Mesenteric fat pad (tissue), 1 donor: ENCODE results near the gene BMPER. TPM values are rescaled to one million over a fixed set of nuclear protein-coding genes. Genes with fewer than 3 reads are reported as not detected.
"Not testable (repeated sequence)": the region's sequence is repeated elsewhere in the genome, so short reads cannot be mapped to it uniquely, and the experiment has no call there.

ENCODE experiments used
- DNase-seq: peaks from one replicate; pipeline ENCODE4 v3.0.0-alpha.2; 2020; ENCODE audit warnings: low spot score
- total RNA-seq: library from RNA; stranded (reverse); fragmentation: NEBNext Ultra II Directional; extraction: Animal tissue kit (Norgen Biotek cat#: 25700); gene quantifications from one replicate; pipeline ENCODE4 v1.2.1, GENCODE V29; 2021
- donor health status: DM: yes; HTN: yes; CAD: no.

Gene BMPER
- total RNA-seq, 1 donor from 2014 or later, result 4.6 TPM

DNA sequence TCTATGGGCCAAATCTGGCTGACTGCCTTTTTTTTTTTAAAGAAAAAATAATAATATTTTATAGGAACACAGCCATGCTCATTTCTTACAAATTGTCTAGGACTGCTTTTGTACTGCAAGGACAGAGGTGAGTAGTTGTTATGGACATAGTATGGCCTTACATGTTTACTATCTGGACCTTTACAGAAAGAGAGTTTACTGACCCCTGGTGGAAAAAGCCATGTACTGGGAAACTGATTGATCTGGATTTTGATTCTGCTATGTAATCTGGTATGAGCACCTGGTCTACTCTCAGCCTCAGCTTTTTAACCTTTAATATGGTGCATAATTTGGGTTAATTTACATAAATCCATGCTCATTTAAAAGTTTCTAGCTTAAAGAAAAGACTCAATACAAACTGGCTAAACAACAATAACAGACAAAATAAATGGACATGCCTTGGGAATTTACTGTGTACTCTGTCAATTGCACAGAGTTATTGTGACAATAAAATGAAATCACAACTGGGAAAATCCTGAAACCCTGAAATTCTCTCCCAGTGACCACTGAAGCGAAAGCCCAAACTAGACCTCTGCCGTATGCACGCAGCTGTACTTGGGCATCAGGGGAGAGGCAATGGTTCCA, 260.7 kb downstream of the BMPER start:
- DNase-seq, result no peak

DNA sequence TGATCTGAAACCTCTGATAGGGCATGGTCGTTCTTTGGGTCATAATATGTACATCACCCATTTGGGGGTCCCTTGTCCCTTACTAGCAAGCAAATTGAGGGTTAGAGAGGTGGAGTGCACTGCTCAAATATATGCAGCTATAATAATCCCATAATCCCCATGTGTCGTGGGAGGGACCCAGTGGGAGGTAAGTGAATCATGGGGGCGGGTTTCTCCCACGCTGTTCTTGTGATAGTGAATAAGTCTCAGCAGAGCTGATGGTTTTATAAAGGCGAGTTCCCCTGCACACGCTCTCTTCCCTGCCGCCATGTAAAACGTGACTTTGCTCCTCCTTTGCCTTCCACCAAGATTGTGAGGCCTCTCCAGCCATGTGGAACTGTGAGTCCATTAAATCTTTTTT, 262.7 kb downstream of the BMPER start:
- no peak for DNase-seq

DNA sequence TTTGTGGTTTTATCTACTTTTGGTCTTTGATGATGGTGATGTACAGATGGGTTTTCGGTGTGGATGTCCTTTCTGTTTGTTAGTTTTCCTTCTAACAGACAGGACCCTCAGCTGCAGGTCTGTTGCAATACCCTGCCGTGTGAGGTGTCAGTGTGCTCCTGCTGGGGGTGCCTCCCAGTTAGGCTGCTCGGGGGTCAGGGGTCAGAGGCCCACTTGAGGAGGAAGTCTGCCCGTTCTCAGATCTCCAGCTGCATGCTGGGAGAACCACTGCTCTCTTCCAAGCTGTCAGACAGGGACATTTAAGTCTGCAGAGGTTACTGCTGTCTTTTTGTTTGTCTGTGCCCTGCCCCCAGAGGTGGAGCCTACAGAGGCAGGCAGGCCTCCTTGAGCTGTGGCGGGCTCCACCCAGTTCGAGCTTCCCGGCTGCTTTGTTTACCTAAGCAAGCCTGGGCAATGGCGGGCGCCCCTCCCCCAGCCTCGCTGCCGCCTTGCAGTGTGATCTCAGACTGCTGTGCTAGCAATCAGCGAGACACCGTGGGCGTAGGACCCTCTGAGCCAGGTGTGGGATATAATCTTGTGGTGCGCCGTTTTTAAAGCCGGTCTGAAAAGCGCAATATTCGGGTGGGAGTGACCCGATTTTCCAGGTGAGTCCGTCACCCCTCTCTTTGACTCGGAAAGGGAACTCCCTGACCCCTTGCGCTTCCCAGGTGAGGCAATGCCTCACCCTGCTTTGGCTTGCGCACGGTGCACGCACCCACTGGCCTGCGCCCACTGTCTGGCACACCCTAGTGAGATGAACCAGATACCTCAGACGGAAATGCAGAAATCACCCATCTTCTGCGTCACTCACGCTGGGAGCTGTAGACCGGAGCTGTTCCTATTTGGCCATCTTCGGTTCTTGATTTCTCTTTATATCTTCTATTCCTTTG, 269.6 kb downstream of the BMPER start:
- DNase-seq, result not testable (repeated sequence)

DNA sequence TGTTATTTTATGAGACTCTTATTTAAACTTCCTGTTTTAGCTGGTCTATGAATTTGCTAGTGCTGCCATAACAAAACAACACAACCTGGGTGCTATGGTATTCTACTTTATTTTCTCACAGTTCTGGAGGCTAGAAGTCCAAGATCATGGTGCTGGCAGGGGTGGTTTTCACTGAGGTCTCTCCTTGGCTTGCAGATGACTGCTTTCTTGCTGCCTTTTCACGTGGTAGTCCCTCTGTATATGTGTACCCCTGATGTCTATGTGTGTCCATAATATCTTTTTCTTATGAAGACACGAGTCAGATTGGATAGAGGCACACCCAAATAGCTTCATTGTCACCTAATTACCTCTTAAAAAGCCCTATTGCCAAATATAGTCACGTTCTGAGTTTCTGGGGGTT, 270.5 kb downstream of the BMPER start:
- no peak for DNase-seq

DNA sequence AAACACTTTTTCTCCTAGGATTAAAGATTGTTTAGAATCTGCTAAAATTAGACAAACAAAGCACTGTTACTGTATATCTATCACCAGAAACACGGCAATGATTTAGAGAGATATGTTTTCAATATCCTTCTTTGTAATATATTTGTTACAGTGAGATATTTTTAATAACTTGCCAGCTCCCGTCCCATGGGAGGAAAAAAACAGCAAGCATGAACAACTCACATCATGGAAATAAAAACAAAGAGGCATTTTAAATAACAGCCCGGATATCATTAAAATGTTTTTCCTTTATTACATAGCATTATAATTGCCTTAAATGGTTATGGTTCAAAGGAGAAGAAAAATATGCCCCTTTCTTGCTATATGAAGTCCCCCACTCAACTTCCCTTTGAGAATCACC, 272.1 kb downstream of the BMPER start:
- DNase-seq, result no peak

DNA sequence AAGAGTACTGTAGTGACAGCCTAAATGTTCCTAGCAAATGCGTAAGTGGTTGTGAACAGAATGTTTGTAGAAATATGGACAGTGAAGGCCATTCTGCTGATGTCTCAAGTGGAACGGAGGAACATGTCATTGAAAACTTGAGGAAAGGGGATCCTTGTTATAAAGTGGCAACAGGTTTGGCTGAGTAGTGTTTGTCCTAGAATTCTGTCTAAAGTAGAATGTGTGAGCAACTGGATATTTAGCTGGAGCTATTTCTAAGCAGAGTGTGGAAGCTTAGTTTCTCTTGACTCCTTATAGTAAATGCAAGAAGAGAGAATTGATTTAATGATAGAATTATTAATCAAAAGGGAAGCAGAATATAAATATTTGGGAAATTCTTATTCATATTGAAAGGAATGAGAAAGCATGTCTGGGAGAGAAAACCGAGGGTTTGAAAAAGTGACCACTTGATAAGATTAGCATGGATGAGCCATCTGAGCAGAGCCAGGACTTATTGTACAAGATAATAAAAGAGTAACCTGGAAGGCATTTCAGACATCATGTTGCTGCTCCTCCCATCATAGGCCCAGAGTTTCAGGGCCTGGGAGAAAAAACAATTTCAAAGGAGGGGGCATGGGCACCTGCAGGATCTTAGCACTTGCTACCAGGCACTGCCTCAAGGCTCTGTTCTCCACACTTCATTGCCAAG, 276.1 kb downstream of the BMPER start:
- DNase-seq, result no peak

DNA sequence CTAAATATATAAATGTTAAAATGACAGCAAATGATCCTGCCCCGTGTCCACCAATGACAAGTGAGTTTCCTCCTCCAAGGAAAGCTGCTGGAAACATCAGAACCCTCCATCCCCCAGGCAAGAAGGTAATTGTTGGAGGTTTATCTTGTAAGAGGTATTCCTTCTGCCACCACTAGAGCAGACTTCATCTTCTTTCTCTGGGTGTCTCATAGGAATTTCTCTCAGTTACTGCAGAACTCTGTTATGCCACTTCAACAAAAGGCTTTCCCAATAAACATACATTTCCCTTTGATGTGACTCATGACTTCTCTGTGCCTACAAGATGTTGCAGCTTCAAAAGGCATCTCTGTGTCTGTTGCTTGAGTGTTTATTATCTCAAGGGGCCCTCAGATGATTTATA, 279.1 kb downstream of the BMPER start:
- DNase-seq, result no peak

DNA sequence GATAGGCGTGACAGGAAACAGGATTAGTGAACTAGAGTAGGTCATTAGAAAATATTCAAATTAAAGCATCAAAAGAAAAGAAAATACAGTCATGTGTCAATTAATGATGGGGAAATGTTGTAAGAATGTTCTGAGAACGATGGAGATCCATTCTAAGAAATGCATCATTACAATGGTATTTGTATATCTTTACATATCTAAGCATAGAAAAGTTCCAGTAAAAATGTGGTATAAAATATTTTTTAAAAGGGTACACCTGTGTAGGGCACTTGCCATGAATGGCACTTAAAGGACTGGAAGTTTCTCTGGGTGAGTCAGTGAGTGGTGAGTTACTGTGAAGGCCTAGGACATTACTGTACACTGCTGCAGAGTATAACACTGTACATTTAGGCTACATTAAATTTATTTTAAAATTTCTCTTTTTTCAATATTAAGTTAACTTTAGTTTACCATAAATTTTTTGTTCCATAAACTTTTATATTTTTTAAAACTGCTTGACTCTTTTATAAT, 282.5 kb downstream of the BMPER start:
- DNase-seq, result no peak

DNA sequence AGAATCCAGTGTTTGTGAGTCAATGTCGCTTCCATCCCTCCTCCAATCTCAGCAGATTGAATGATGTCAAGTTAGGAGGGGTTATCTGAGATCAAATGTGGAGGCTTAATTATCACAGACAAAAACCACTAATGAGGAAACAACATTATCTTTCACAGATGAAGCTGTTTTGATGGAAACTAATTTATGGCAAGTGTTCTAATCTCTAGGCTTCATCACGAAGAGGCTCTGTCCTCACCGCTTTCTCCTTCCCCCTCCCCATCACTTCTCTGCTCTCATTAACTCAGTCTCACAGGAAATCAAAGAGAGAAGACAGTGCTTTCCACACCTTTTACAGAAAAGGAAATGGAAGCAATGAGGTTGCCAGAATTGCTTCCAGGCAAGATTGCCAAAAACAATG, 283.7 kb downstream of the BMPER start:
- DNase-seq, result no peak

DNA sequence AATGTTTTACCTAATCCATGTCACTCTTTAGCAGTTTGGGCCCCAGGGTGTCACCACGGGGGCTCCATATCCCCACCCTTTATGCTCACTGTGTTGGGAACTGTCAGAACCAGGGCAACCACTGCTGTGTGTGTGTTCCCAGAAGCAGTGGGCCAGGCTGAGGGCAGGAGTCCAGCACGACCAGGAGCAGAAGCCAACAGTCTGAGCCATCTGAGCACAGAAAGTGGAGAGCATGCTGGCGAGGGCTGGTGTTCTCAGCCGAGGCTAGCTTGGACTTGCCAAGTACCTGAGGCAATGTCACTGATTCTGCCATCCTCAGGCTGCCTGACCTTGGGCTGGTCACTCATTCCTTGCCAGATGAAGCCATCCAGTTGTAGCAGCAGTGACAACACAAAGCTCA, 285.0 kb downstream of the BMPER start:
- DNase-seq, result no peak

DNA sequence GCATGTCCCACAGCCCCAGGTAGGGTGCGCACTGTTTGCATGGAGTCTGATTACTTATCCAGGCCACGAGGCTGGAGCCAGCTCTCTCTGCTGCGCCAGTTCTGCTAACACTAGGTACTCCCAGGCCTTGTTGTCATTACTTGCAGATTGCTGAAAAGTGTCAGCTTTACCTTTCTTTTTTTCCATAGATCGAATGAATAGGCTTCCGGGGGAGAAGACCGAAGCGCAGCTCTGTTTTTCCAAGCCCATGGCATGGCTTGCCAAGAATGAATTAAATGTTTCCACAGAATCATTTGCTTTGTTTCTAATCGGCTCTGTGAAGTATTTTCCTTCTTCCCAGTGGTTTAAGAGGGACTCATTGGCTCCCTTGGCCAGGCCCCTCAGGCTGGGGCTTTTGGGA, 285.8 kb downstream of the BMPER start:
- no peak for DNase-seq

DNA sequence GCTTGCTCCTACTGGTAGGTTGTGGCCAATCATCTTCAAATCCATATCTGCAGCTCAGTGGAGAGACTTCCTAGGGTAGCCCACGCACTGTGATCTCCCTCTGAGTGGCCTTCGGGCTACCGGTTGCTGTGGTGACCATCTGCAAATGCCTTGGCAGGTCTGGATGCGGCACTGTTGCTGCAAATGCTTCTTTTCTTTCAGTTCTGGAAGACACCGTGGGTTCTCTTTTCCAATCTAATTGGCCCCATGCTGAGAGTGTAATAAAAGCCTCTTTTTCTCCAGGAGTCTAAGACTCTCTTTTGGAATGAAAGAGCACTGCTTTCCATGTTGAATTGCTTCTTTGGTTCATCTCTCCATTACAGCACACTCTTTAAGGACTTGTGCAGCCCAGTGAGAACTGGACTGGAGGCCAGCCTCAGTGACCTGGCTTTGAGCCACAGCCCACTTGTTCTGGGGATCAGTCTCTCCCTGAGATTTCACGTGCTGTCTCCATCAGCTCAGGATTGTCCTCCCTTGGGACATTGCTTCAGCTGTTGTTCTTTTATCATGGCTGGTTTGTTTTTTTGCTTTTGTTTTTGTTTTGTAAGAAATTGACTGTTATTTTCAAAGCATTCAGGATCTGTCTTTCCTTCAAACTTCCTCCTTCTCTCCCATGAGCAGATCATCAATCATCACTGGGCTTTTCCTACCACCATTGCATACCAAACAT, 286.6 kb downstream of the BMPER start:
- DNase-seq, result no peak

DNA sequence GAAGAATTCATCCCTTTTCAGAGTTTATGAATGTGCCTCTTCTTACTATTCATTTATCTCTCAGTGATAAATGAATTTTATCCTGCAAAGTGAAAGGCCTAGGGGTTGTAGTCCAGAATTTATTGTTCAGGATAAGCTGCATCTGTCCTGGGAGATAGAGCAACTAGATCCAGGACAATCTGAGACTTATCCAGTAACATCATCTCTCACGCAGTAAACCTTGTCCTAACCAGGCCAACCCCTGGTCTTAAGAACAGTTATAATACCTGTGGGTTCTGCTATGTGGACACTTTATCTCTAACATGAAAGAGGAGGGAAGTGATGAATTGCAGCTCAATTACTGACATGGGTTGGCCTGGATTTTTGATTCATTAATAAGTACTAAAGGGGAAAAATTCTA, 287.6 kb downstream of the BMPER start:
- no peak for DNase-seq

DNA sequence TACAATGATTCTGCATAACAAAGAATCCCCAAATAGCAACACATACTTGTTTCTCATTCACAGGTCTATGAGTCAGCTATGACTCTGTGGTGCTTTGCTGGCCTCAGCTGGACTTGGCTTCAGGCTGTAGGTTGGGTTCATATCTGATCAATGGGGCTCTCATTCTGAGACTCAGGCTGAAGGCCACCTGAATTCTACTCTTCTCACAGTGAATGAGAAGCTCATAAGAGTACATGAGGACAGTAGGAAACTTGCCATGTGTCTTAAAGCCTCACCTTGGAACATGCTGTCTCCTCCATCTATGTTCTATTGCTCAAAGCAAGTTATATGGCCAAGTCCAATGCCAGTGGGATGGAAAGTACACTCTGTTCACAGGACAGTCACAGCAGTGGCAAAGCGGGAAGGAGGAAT, 292.9 kb downstream of the BMPER start:
- DNase-seq, result no peak
